Suprapubic skin (tissue), 4 donors: ENCODE data around the gene TMEM52. TPM values are rescaled to one million over a fixed set of nuclear protein-coding genes. Genes with fewer than 3 reads are reported as not detected.

Experiments used
- DNase-seq, 2 donors: peaks; one replicate each; pipeline ENCODE4 v3.0.0-alpha.2; 2019; ENCODE audit warnings: low spot score in 2 of 2
- H3K27ac ChIP-seq: fragments of 200-600 bp; sonication (generic); one replicate; pipeline ENCODE4 v1.5.1; 2019
- H3K27me3 ChIP-seq: fragments of 200-600 bp; sonication (generic); one replicate; pipeline ENCODE4 v1.5.1; 2019
- H3K36me3 ChIP-seq: fragments of 200-600 bp; sonication (generic); one replicate; pipeline ENCODE4 v1.5.1; 2019
- H3K4me1 ChIP-seq: fragments of 200-600 bp; sonication (generic); one replicate; pipeline ENCODE4 v1.5.1; 2019
- H3K4me3 ChIP-seq: fragments of 200-600 bp; sonication (generic); one replicate; pipeline ENCODE4 v1.5.1; 2019; ENCODE audit warnings: mild to moderate bottlenecking
- H3K9me3 ChIP-seq: fragments of 200-600 bp; sonication (generic); one replicate; pipeline ENCODE4 v1.5.1; 2019
- CTCF ChIP-seq, 2 donors: fragments of 200-600 bp in 1 of 2; fragments of 450-650 bp in 1 of 2; sonication (generic) in 1 of 2; IDR thresholded peaks; one replicate each; pipeline ENCODE4 v1.5.1; 2016 to 2019; ENCODE audit warnings: antibody characterized with exemption in 2 of 2, mild to moderate bottlenecking in 1 of 2, moderate library complexity in 1 of 2
- EP300 ChIP-seq: sonication (generic); formaldehyde crosslinking; IDR thresholded peaks from one replicate; pipeline ENCODE4 v1.6.1; 2017; ENCODE audit warnings: antibody characterized with exemption
- POLR2A ChIP-seq, 2 donors: fragments of 450-650 bp; IDR thresholded peaks; one replicate each; pipeline ENCODE4 v1.6.1; 2017; ENCODE audit warnings: antibody characterized with exemption in 2 of 2, mild to moderate bottlenecking in 2 of 2, moderate library complexity in 2 of 2
- POLR2AphosphoS5 ChIP-seq, 3 donors: sonication (generic); formaldehyde crosslinking; IDR thresholded peaks; one replicate each; pipeline ENCODE4 v1.6.1; 2017; ENCODE audit warnings: antibody characterized with exemption in 3 of 3
- whole genome bisulfite sequencing: methylation state at CpG from one replicate; pipeline ENCODE4 v1.1.5; 2018; 5-methylcytosine and 5-hydroxymethylcytosine counted together
- total RNA-seq, 4 donors: library from RNA; depleted of rRNA; stranded (reverse); fragments of >200 nt; gene quantifications; one replicate each; pipeline ENCODE4 v1.1.0, GENCODE V29; 2016

TMEM52 gene
- total RNA-seq, 4 donors from 2014 or later = 2.2 to 6.0 (median 4.5) TPM

DNA sequence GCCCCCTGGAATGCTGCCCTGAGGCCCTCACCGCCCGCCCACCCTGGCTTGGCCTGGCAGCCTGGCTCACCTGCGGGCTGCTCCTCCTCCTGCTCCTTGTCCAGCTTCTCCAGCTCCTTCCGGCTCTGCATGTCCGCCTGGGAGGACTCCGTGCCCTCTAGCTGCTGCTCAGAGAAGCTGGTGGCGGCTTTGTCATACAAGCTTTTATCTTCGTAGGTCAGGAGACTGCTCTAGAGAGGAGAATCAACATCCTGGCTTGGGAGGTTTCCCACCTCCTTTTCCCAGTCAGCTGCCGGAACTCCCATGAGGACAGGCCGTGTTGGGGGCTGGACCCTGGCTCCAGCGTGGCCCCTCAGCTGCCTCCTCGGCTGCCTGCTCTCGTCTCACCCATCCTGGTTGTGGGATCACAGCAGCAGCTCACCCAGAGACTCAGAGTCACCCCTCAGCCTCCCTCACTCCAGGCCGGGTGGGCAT, 36.6 kb upstream of the TMEM52 start:
- WGBS = 80% methylated on average over 13 of the region's 14 CpGs
- TF ChIP-seq POLR2A (IDR thresholded peaks at IDR 0.05) (no peak), CTCF (IDR thresholded peaks at IDR 0.05) (no peak), POLR2AphosphoS5 (IDR thresholded peaks at IDR 0.05) (no peak), EP300 (no peak)
- Histone ChIP-seq H3K9me3 (no peaks in the 10 kb centered on the region), H3K4me1 (peaks cover 12% of the 10 kb centered on the region), H3K4me3 (no peak overlapping the region), H3K36me3 (no peaks in the 10 kb centered on the region), H3K27me3 (peaks cover 26% of the 10 kb centered on the region), H3K27ac (no peak overlapping the region)
- DNase-seq = no peak

DNA sequence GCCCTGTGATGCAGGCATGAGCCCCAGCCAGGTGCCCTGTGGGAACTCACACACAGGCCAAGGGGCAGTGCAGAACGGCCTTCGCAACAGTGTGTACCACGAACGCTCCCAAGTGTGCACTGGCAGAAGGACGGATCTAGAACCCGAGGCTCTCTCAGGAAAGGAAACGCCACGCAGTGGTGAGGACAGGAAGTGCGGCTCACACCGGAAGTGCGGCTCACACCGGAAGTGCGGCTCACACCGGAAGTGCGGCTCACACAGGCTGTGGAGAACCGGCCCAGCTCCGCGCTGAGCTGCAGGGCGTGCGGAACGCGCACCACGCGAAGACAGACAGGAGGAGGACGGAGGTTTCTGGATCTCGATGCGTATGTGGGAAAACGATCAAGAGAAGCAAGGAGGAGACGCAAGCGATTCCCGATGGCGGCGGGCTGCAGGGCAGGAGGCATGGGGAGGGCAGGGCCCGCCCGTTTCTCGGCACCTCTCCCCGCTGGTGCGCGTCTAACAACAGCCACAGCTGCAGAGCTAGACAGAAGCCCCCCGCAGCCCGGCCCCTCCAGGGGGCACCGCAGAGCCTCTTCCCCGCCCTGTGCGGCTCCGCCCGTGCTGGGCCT, 35.9 kb upstream of the TMEM52 start:
- H3K4me3 ChIP-seq = no peak overlapping the region
- no peaks in the 10 kb centered on the region for H3K9me3 ChIP-seq
- 93% methylated on average over 39 of the region's 46 CpGs for WGBS
- no peak overlapping the region for H3K27ac ChIP-seq
- no peak for DNase-seq
- TF ChIP-seq EP300 (no peak), POLR2AphosphoS5 (IDR thresholded peaks at IDR 0.05) (no peak), CTCF (IDR thresholded peaks at IDR 0.05) (no peak), POLR2A (IDR thresholded peaks at IDR 0.05) (no peak)
- peaks cover 20% of the 10 kb centered on the region for H3K27me3 ChIP-seq
- H3K4me1 ChIP-seq = peaks cover 5% of the 10 kb centered on the region
- H3K36me3 ChIP-seq = no peaks in the 10 kb centered on the region

DNA sequence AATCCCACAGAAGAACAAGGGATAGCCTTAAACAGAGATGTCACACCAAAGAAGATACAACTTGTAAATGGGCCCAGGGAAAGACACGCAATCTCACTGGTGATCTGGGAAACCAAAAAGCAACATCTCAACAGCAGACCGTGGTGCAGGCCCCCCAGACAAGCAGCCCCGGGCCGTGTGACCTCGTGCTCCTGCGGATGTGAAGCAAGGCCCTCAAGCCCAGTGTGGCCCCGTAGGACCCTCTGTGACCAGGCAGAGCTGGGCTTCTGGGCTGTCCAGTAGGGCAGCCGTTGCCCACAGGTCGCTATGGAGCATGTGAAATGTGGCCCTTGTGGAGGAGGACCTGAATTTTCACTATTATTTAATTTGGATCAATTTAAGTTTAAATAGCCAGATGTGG, 34.9 kb upstream of the TMEM52 start:
- Histone ChIP-seq H3K4me3 (no peak overlapping the region), H3K9me3 (no peaks in the 10 kb centered on the region), H3K27me3 (peaks cover 13% of the 10 kb centered on the region), H3K4me1 (no peaks in the 10 kb centered on the region), H3K27ac (no peak overlapping the region), H3K36me3 (no peaks in the 10 kb centered on the region)
- DNase-seq = no peak
- WGBS = 89% methylated on average over 8 of the region's 9 CpGs
- TF ChIP-seq POLR2A (IDR thresholded peaks at IDR 0.05) = no peak
- TF ChIP-seq POLR2AphosphoS5 (IDR thresholded peaks at IDR 0.05) = no peak
- no peak for TF ChIP-seq CTCF (IDR thresholded peaks at IDR 0.05)
- no peak for TF ChIP-seq EP300

GRCh38 chr1:1950940-1951339, 31.9 kb upstream of the TMEM52 start:
- 79% methylated on average over 5 of the region's 5 CpGs for whole genome bisulfite sequencing
- DNase-seq = no peak
- Histone ChIP-seq H3K27ac (no peak overlapping the region), H3K36me3 (no peaks in the 10 kb centered on the region), H3K4me1 (peaks cover 6% of the 10 kb centered on the region), H3K4me3 (no peak overlapping the region), H3K27me3 (no peaks in the 10 kb centered on the region), H3K9me3 (no peaks in the 10 kb centered on the region)
- no peak for TF ChIP-seq POLR2A (IDR thresholded peaks at IDR 0.05)
- TF ChIP-seq EP300 = no peak
- no peak for TF ChIP-seq POLR2AphosphoS5 (IDR thresholded peaks at IDR 0.05)
- no peak for TF ChIP-seq CTCF (IDR thresholded peaks at IDR 0.05)

DNA sequence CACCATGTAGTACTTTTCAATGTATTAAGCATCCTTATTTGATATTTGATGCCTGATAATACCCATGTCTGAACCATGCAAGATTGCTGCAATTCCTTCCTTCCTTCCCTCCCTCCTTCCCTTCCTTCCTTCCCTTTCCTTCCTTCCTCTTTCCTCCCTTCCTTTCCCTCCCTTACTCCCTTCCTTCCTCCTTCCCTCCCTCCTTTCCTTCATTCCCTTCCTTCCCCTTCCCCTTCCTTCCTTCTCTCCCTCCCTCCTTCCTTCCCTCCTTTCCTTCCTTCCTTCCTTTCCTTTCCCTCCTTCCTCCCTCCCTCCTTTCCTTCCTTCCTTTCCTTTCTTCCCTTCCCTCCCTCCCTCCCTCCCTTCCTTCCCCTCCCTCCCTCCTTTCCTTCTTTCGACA, 29.7 kb upstream of the TMEM52 start:
- Histone ChIP-seq H3K9me3 (no peaks in the 10 kb centered on the region), H3K4me3 (no peak overlapping the region), H3K27me3 (no peaks in the 10 kb centered on the region), H3K4me1 (peaks cover 12% of the 10 kb centered on the region), H3K27ac (no peak overlapping the region), H3K36me3 (no peaks in the 10 kb centered on the region)
- TF ChIP-seq EP300 = no peak
- no peak for TF ChIP-seq CTCF (IDR thresholded peaks at IDR 0.05)
- no peak for TF ChIP-seq POLR2AphosphoS5 (IDR thresholded peaks at IDR 0.05)
- TF ChIP-seq POLR2A (IDR thresholded peaks at IDR 0.05) = no peak
- no peak for DNase-seq
- WGBS = 62% methylated on average over 1 of the region's 1 CpG
